Cardiac muscle cell (in vitro differentiated cells and primary cell): Measurements from ENCODE around the gene GM2A. TPM values are rescaled to one million over a fixed set of nuclear protein-coding genes. Genes with fewer than 3 reads are reported as not detected.
"Not testable (repeated sequence)": the region's sequence is repeated elsewhere in the genome, so short reads cannot be mapped to it uniquely, and the experiment has no call there.

Source experiments
- DNase-seq, 2 donors: peaks; one replicate each; pipeline versions ENCODE4 v3.0.0 to v3.0.0-alpha.2; 2010 to 2017; ENCODE audit warnings: low read depth in 1 of 2, low spot score in 1 of 2
- H3K27ac ChIP-seq: fragments of 200-600 bp; sonication (generic); 2 replicates; pipeline ENCODE4 v1.5.1; 2016
- H3K27me3 ChIP-seq: fragments of 200-600 bp; sonication (generic); 2 replicates; pipeline ENCODE4 v1.6.0; 2016; ENCODE audit warnings: control low read depth
- H3K36me3 ChIP-seq: fragments of 200-600 bp; sonication (generic); 2 replicates; pipeline ENCODE4 v1.5.1; 2016; ENCODE audit warnings: control low read depth
- H3K4me1 ChIP-seq: fragments of 200-600 bp; sonication (generic); 2 replicates; pipeline ENCODE4 v1.8.1; 2017; ENCODE audit warnings: low read depth, mild to moderate bottlenecking, mixed run types
- H3K4me3 ChIP-seq: fragments of 200-600 bp; sonication (generic); 2 replicates; pipeline ENCODE4 v1.5.1; 2016; ENCODE audit warnings: mild to moderate bottlenecking
- H3K9me3 ChIP-seq: fragments of 200-600 bp; sonication (generic); 2 replicates; pipeline ENCODE4 v1.5.1; 2017; ENCODE audit warnings: low read depth, mild to moderate bottlenecking, control low read depth
- CTCF ChIP-seq: IDR thresholded peaks from 2 replicates; pipeline ENCODE4 v1.5.1; 2012; ENCODE audit warnings: low read depth, mild to moderate bottlenecking, low read length
- polyA plus RNA-seq: library from polyadenylated mRNA; unstranded; fragments of >200 nt; fragmentation: Nextera tagmentation; extraction: Ambion mirVana; gene quantifications from 2 replicates; pipeline ENCODE4 v1.2.1, GENCODE V29; 2016
- total RNA-seq: library from RNA; depleted of rRNA; stranded (reverse); fragments of >200 nt; gene quantifications from 2 replicates; pipeline ENCODE4 v1.2.3, GENCODE V29; 2016

Gene GM2A
- total and polyA plus RNA-seq, 2 experiments from 2014 or later: 34.3 to 53.7 TPM

- DNase-seq: no peak
- H3K27me3 ChIP-seq: no peaks in the 10 kb centered on the region
- no peak overlapping the region for H3K4me3 ChIP-seq
- TF ChIP-seq CTCF: no peak
- no peaks in the 10 kb centered on the region for H3K36me3 ChIP-seq
- H3K27ac ChIP-seq: peak overlapping the region; percentile 97
- H3K9me3 ChIP-seq: no peaks in the 10 kb centered on the region
- H3K4me1 ChIP-seq: peaks cover 25% of the 10 kb centered on the region
These were observed 16.1 kb upstream of the GM2A start for GRCh38 chr5:151236888-151237287.

- TF ChIP-seq CTCF: no peak
- H3K27me3 ChIP-seq: no peaks in the 10 kb centered on the region
- H3K36me3 ChIP-seq: no peaks in the 10 kb centered on the region
- H3K4me1 ChIP-seq: peaks cover 25% of the 10 kb centered on the region
- no peak overlapping the region for H3K4me3 ChIP-seq
- peak overlapping the region; percentile 97 for H3K27ac ChIP-seq
- no peak for DNase-seq
- H3K9me3 ChIP-seq: no peaks in the 10 kb centered on the region
These were observed 15.3 kb upstream of the GM2A start for GRCh38 chr5:151237685-151238084.

GRCh38 chr5:151238303-151238741, 14.7 kb upstream of the GM2A start:
- Histone ChIP-seq H3K9me3 (no peaks in the 10 kb centered on the region), H3K27ac (peak overlapping the region; percentile 97), H3K4me3 (no peak overlapping the region), H3K4me1 (peaks cover 25% of the 10 kb centered on the region), H3K36me3 (no peaks in the 10 kb centered on the region), H3K27me3 (no peaks in the 10 kb centered on the region)
- no peak for TF ChIP-seq CTCF
- DNase-seq: peak in 1 of 2 donors; percentile 95

GRCh38 chr5:151239237-151239861, 13.6 kb upstream of the GM2A start:
- peak overlapping the region; percentile 97 for H3K27ac ChIP-seq
- H3K9me3 ChIP-seq: no peaks in the 10 kb centered on the region
- no peaks in the 10 kb centered on the region for H3K36me3 ChIP-seq
- no peak overlapping the region for H3K4me3 ChIP-seq
- no peaks in the 10 kb centered on the region for H3K27me3 ChIP-seq
- DNase-seq: peak; percentile 85 to 87
- H3K4me1 ChIP-seq: peaks cover 21% of the 10 kb centered on the region
- TF ChIP-seq CTCF: peak; percentile 96

GRCh38 chr5:151240268-151240835, 12.6 kb upstream of the GM2A start:
- not testable (repeated sequence) for H3K27ac ChIP-seq, H3K9me3 ChIP-seq, H3K36me3 ChIP-seq, H3K4me3 ChIP-seq, H3K27me3 ChIP-seq, DNase-seq
- peaks cover 15% of the 10 kb centered on the region for H3K4me1 ChIP-seq

GRCh38 chr5:151240924-151241635, 11.9 kb upstream of the GM2A start:
- TF ChIP-seq CTCF: no peak
- no peaks in the 10 kb centered on the region for H3K36me3 ChIP-seq
- no peaks in the 10 kb centered on the region for H3K9me3 ChIP-seq
- peaks cover 15% of the 10 kb centered on the region for H3K4me1 ChIP-seq
- no peaks in the 10 kb centered on the region for H3K27me3 ChIP-seq
- no peak overlapping the region for H3K27ac ChIP-seq
- H3K4me3 ChIP-seq: no peak overlapping the region
- DNase-seq: no peak
